SK-N-SH (cell line): ENCODE measurements around the gene CD2AP. TPM values are rescaled to one million over a fixed set of nuclear protein-coding genes. Genes with fewer than 3 reads are reported as not detected.

Experiments used
- CTCF ChIA-PET: fragments of 300-600, 350-600 bp; formaldehyde crosslinking; extraction: SDS; loops from one replicate; lab custom pipeline; 2021; lab: Yijun Ruan, JAX
- POLR2A ChIA-PET: fragments of 350-600 bp; sonication (Branson Sonifier 250); formaldehyde crosslinking; extraction: SDS; loops from one replicate; lab custom pipeline; 2020; ENCODE audit warnings: antibody characterized with exemption, inconsistent platforms; lab: Yijun Ruan, JAX
- DNase-seq: peaks from one replicate; pipeline ENCODE4 v3.0.0; 2012
- H2AFZ ChIP-seq: fragments of 200-600 bp; sonication (generic); 2 replicates; pipeline ENCODE4 v1.8.1; 2016; ENCODE audit warnings: antibody characterized with exemption, mild to moderate bottlenecking, low read depth
- H3F3A ChIP-seq: fragments of 200-600 bp; sonication (generic); replicated peaks from 2 replicates; pipeline ENCODE3; 2016; ENCODE audit warnings: antibody characterized with exemption, mild to moderate bottlenecking; ENCODE audit not compliant: insufficient read depth
- H3K27ac ChIP-seq, 2 experiments: fragments of 200-500 bp in 1 of 2; fragments of 200-600 bp in 1 of 2; sonication (Bioruptor generic) in 1 of 2; sonication (generic), shearing (Covaris generic) in 1 of 2; 2 replicates each; pipeline versions ENCODE4 v1.5.1 to v1.6.1; 2014 to 2016; ENCODE audit warnings: low read depth in 2 of 2, inconsistent platforms in 1 of 2, low read length in 1 of 2, mild to moderate bottlenecking in 1 of 2, mixed read lengths in 1 of 2
- H3K27me3 ChIP-seq: fragments of 200-600 bp; sonication (generic), shearing (Covaris generic); 2 replicates; pipeline ENCODE4 v1.6.1; 2016; ENCODE audit warnings: mixed run types; ENCODE audit not compliant: insufficient read depth
- H3K36me3 ChIP-seq, 2 experiments: fragments of 200-500 bp in 1 of 2; fragments of 200-600 bp in 1 of 2; sonication (Bioruptor generic) in 1 of 2; sonication (generic) in 1 of 2; replicated peaks in 1 of 2; 2 replicates each; pipeline versions ENCODE3 to v1.5.1; 2014 to 2016; ENCODE audit warnings: low read length in 1 of 2, mild to moderate bottlenecking in 1 of 2; ENCODE audit not compliant: insufficient read depth in 2 of 2, control insufficient read depth in 1 of 2
- H3K4me1 ChIP-seq, 2 experiments: fragments of 200-500 bp in 1 of 2; fragments of 200-600 bp in 1 of 2; sonication (Bioruptor generic) in 1 of 2; sonication (generic), shearing (Covaris generic) in 1 of 2; 2 replicates each; pipeline versions ENCODE4 v1.5.1 to v1.6.1; 2014 to 2016; ENCODE audit warnings: low read depth in 1 of 2, low read length in 1 of 2, mixed run types in 1 of 2; ENCODE audit not compliant: insufficient read depth in 2 of 2, control insufficient read depth in 1 of 2
- H3K4me2 ChIP-seq: fragments of 200-600 bp; sonication (generic), shearing (Covaris generic); 2 replicates; pipeline ENCODE4 v1.6.1; 2017; ENCODE audit warnings: mixed run types
- H3K4me3 ChIP-seq, 2 experiments: fragments of 200-500 bp in 1 of 2; fragments of 200-600 bp in 1 of 2; sonication (Bioruptor generic) in 1 of 2; sonication (generic), shearing (Covaris generic) in 1 of 2; 2 replicates each; pipeline versions ENCODE4 v1.5.1 to v1.8.1; 2014 to 2016; ENCODE audit warnings: low read depth in 2 of 2, inconsistent platforms in 1 of 2, low read length in 1 of 2, mild to moderate bottlenecking in 1 of 2, mixed read lengths in 1 of 2, moderate library complexity in 1 of 2
- H3K79me2 ChIP-seq: fragments of 200-600 bp; sonication (generic); 2 replicates; pipeline ENCODE4 v1.8.1; 2017; ENCODE audit warnings: mild to moderate bottlenecking; ENCODE audit not compliant: insufficient read depth
- H3K9ac ChIP-seq: fragments of 200-600 bp; sonication (generic); 2 replicates; pipeline ENCODE4 v1.6.1; 2017; ENCODE audit warnings: mixed run types
- H3K9me2 ChIP-seq: fragments of 200-600 bp; sonication (generic); 2 replicates; pipeline ENCODE4 v1.6.1; 2017; ENCODE audit warnings: mixed run types
- H3K9me3 ChIP-seq: fragments of 200-600 bp; sonication (generic); 2 replicates; pipeline ENCODE4 v1.6.1; 2017; ENCODE audit warnings: mixed run types, mild to moderate bottlenecking, moderate library complexity
- H4K20me1 ChIP-seq: fragments of 200-600 bp; sonication (generic); 2 replicates; pipeline ENCODE4 v1.6.1; 2017; ENCODE audit warnings: mild to moderate bottlenecking, mixed run types; ENCODE audit not compliant: insufficient read depth
- CHD2 ChIP-seq: fragments of 150-350 bp; IDR thresholded peaks from 2 replicates; pipeline ENCODE4 v1.6.1; 2018; ENCODE audit warnings: low read length; ENCODE audit not compliant: partially characterized antibody
- EP300 ChIP-seq, 2 experiments: IDR thresholded peaks; 2 replicates each; pipeline versions ENCODE4 v1.4.0 to v1.6.1; 2012; ENCODE audit warnings: borderline replicate concordance in 1 of 2, low read depth in 1 of 2, low read length in 1 of 2
- EZH2phosphoT487 ChIP-seq: fragments of 200-600 bp; sonication (generic); IDR thresholded peaks from 2 replicates; pipeline ENCODE4 v1.6.1; 2017; ENCODE audit warnings: low read depth, mixed run types, mild to moderate bottlenecking, antibody characterized with exemption, moderate library complexity, borderline replicate concordance
- FOSL2 ChIP-seq: IDR thresholded peaks from 2 replicates; pipeline ENCODE4 v1.4.0; 2012; ENCODE audit warnings: low read depth, mild to moderate bottlenecking, moderate library complexity, borderline replicate concordance
- FOXJ3 ChIP-seq: sonication (generic); formaldehyde crosslinking; IDR thresholded peaks from 2 replicates; pipeline ENCODE4 v1.5.1; 2020; ENCODE audit warnings: mild to moderate bottlenecking, missing genetic modification reagents
- FOXM1 ChIP-seq: IDR thresholded peaks from 2 replicates; pipeline ENCODE4 v1.4.0; 2012; ENCODE audit warnings: low read depth, mild to moderate bottlenecking
- JUND ChIP-seq: IDR thresholded peaks from 2 replicates; pipeline ENCODE4 v1.4.0; 2012
- MAX ChIP-seq: IDR thresholded peaks from 2 replicates; pipeline ENCODE4 v1.4.0; 2012; ENCODE audit warnings: low read depth
- POLR2AphosphoS5 ChIP-seq: IDR thresholded peaks from 2 replicates; pipeline ENCODE4 v1.6.1; 2012; ENCODE audit warnings: low read depth, low read length
- RAD21 ChIP-seq: IDR thresholded peaks from 2 replicates; pipeline ENCODE4 v1.6.1; 2012; ENCODE audit warnings: mild to moderate bottlenecking, low read length
- RFX5 ChIP-seq: IDR thresholded peaks from 2 replicates; pipeline ENCODE4 v1.6.1; 2012; ENCODE audit warnings: mild to moderate bottlenecking, improper control_type of control experiment, low read length
- RXRA ChIP-seq: IDR thresholded peaks from 2 replicates; pipeline ENCODE4 v1.4.0; 2012; ENCODE audit warnings: low read depth, mild to moderate bottlenecking, borderline replicate concordance
- SIN3A ChIP-seq: IDR thresholded peaks from 2 replicates; pipeline ENCODE4 v1.6.1; 2012; ENCODE audit warnings: low read depth, mild to moderate bottlenecking, low read length, moderate library complexity, borderline replicate concordance
- WGBS: methylation state at CpG from one replicate; pipeline ENCODE4 v1.1.6; 2017; ENCODE audit warnings: low lambda C conversion rate; 5-methylcytosine and 5-hydroxymethylcytosine counted together
- polyA plus RNA-seq, 3 experiments: library from polyadenylated mRNA; depleted of rRNA; stranded (reverse); fragments of >200 nt; gene quantifications; 2 replicates each; pipeline ENCODE4 v1.2.3, GENCODE V29; 2012
- TF ChIP-seq, protein P1 (sequence below): IDR thresholded peaks from 2 replicates; pipeline ENCODE4 v1.4.0; 2012; ENCODE audit warnings: low read depth, borderline replicate concordance

Gene CD2AP
- polyA plus RNA-seq, 1 of the 3 experiments (the other 2 are of a cell fraction) = 1.6 TPM

DNA sequence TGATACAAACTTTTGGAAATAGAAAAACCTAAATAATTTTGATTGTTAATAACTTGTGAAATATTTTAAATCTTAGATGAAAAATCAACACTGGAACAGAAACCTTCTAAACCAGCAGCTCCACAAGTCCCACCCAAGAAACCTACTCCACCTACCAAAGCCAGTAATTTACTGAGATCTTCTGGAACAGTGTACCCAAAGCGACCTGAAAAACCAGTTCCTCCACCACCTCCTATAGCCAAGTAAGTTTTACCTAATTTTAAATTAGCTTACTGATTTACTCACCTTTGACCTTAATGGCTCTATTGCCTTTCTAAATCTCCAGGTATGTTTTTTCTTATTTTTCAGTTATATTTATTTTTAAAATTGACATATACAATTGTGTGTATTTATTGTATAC is 118.2 kb downstream of the CD2AP start:
- Histone ChIP-seq H3K27me3 (no peaks in the 10 kb centered on the region), H3K79me2 (no peaks in the 10 kb centered on the region), H3K9ac (no peak overlapping the region), H4K20me1 (no peaks in the 10 kb centered on the region), H3K36me3 (peaks cover 19 to 40% of the 10 kb centered on the region in 2 experiments), H3K4me2 (no peak overlapping the region), H3K9me3 (no peaks in the 10 kb centered on the region), H3K27ac (no peak overlapping the region), H2AFZ (no peak overlapping the region), H3K4me3 (no peak overlapping the region), H3K9me2 (no peaks in the 10 kb centered on the region), H3F3A (peaks cover 5% of the 10 kb centered on the region), H3K4me1 (no peaks in the 10 kb centered on the region)
- ChIA-PET CTCF (no interaction called here), POLR2A (no interaction called here)
- DNase-seq = no peak
- TF ChIP-seq CHD2 (no peak), FOSL2 (no peak), SIN3A (no peak), FOXM1 (no peak), RAD21 (no peak), POLR2AphosphoS5 (no peak), JUND (no peak), EZH2phosphoT487 (no peak), RFX5 (no peak), RXRA (no peak), FOXJ3 (CRISPR knock-in tag) (no peak)
- TF ChIP-seq, protein P1, sequence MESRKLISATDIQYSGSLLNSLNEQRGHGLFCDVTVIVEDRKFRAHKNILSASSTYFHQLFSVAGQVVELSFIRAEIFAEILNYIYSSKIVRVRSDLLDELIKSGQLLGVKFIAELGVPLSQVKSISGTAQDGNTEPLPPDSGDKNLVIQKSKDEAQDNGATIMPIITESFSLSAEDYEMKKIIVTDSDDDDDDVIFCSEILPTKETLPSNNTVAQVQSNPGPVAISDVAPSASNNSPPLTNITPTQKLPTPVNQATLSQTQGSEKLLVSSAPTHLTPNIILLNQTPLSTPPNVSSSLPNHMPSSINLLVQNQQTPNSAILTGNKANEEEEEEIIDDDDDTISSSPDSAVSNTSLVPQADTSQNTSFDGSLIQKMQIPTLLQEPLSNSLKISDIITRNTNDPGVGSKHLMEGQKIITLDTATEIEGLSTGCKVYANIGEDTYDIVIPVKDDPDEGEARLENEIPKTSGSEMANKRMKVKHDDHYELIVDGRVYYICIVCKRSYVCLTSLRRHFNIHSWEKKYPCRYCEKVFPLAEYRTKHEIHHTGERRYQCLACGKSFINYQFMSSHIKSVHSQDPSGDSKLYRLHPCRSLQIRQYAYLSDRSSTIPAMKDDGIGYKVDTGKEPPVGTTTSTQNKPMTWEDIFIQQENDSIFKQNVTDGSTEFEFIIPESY = no peak
- WGBS = 90% methylated on average over 1 of the region's 1 CpG

GRCh38 chr6:47598367-47598766 is 120.8 kb downstream of the CD2AP start:
- Histone ChIP-seq H3K27ac (no peak overlapping the region), H3K4me2 (no peak overlapping the region), H3K9me2 (no peaks in the 10 kb centered on the region), H2AFZ (no peak overlapping the region), H3F3A (peaks cover 5% of the 10 kb centered on the region), H3K79me2 (no peaks in the 10 kb centered on the region), H4K20me1 (no peaks in the 10 kb centered on the region), H3K4me3 (no peak overlapping the region), H3K36me3 (peaks cover 19 to 35% of the 10 kb centered on the region in 2 experiments), H3K9me3 (no peaks in the 10 kb centered on the region), H3K27me3 (no peaks in the 10 kb centered on the region), H3K9ac (no peak overlapping the region), H3K4me1 (no peaks in the 10 kb centered on the region)
- CTCF ChIA-PET = no interaction called here
- no peak for DNase-seq
- POLR2A ChIA-PET = no interaction called here
- WGBS = 91% methylated on average over 4 of the region's 4 CpGs
- no peak for TF ChIP-seq FOXJ3 (CRISPR knock-in tag)
- no peak for TF ChIP-seq MAX
- TF ChIP-seq EP300 (IDR thresholded peaks at IDR 0.05; ENCODE audit: borderline replicate concordance in 1 of 2, low read depth in 1 of 2, low read length in 1 of 2) = no peak
